GM18861 (cell line): Measurements from ENCODE around the gene DMD.

Experiments
- ATAC-seq: cut with Tn5 transposase; IDR thresholded peaks from one replicate; pipeline ENCODE4 v1.9.1; 2021; ENCODE audit not compliant: unreplicated experiment

The DMD gene

DNA sequence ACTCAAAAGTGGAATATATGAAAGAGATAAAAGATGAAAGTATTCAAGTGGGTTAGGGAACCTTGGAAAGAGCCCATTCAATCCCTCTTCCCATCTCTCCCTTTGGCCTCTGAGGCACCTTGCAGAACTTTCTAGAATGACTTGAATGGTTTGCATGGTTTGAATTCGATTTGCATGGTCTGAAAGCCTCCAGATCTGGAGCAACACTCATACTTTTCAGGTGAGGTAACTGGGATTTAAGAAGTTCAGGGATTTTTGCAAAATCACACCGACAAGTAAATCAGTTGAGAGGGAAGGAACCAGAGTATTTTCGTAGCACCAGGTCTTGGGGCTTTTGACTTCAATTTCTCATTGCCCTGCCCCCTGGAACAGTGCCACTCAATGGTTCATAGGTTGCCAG is 1663.5 kb downstream of the DMD start:
- ATAC-seq = no peak

DNA sequence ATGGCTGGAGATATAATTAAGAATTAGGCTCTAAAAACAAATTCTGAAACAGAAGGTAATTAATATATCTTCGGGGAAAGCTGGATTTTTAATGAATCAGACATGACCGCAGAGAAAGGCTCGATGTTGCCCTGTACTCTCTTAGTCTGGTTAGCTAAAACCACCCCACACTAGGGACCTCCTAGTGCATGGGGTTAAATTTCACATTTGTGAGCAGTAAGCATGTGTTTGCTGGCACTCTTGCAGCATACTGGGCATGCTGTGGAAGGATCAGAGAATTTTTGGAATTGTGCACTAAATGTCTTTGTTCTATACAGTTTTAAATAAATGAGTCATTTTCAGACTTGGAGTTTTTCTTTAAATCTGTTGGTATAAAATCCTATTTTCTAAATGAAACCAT is 1663.9 kb downstream of the DMD start:
- no peak for ATAC-seq

DNA sequence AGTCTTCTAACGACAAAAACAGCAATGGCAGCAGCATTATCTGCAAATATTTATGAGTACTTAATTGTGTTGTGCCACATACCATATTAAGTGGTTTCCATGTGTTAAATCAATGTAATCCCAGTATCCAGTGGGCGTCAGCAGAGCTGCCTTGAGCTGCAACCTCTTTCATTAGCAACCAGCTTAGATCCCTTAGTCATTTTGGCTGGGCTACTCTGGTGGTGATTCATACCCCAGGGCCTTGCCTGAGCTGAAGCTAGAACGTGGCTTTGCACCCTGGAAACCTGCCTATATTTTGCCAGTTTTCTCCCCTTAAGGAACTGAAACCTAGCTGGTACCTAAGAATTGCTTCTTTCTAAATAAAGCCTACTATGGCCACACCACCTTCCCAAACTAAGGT is 1665.2 kb downstream of the DMD start:
- no peak for ATAC-seq

DNA sequence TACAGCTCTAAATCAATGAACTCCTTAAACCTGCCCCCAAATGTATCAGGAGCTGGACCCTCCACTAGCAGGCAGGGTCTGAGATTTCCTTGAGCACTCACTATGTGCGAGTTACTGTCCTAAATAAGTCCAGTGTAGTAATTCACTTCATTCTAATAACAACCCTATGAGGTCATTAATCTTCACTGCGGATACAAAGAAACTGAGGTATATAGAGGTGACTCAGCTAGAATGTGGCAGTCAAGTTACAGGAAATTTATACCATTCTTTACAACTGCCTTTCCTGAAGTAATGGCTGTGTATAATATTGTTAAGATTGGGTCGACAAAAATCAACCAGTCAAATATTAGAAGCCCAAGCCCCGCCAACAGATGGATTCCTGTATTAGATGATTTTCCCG is 1665.6 kb downstream of the DMD start:
- no peak for ATAC-seq

DNA sequence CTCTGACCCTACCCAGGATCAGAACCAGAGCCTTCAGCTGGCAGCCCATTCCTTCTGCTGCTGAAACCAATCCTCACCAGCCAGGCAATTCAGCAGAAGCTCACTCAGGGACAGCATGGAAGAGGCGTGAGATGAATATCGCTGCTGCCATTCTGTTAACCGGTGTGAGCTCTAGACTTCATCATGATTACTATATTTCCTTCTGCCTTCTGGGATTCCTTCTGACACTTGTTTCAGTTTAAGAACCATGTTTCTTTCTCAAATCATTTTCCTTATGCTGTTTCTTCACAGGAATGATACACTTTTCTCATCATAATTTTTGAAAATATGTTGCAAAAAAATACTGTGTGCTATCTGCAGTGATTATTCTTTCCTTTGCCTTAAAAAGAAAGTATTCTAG is 1666.2 kb downstream of the DMD start:
- ATAC-seq = no peak

DNA sequence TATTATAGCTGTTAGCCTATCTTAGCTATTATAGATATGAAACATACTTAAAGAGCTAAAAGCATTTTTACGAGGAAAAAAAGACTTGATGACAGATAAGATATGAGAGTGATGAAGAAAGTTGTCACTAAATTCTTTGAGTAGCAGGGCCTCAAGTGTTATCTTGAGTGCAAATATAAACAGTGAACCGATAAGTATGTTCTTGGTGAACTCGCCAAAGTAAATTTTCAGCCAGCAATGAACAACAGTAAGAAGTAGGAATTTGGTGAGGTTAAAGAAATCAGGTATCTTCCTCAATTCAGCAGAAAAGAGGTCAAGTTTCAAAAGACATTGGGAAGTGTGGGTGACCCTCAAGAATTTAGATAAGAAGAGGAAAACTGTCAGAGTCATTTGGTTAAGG is 1667.7 kb downstream of the DMD start:
- no peak for ATAC-seq

DNA sequence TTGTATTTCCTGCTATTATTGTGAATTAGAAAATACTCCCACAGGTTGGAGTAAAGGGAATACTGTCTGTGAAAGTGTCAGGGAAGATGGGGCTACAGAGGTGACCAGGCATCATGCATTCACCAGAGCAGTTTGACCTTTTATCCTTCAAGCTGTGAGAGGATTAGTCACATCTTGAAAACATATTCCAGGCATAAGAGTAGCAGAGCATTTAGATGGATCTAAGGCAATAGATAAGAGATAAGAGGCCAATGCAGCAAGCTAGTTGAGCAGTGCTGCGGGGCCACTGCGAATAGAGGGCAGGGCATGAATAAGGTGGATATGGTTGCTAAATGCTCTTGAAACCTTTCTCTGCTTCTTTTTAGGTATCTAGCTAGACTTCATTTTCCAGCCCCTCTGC is 1668.8 kb downstream of the DMD start:
- no peak for ATAC-seq

DNA sequence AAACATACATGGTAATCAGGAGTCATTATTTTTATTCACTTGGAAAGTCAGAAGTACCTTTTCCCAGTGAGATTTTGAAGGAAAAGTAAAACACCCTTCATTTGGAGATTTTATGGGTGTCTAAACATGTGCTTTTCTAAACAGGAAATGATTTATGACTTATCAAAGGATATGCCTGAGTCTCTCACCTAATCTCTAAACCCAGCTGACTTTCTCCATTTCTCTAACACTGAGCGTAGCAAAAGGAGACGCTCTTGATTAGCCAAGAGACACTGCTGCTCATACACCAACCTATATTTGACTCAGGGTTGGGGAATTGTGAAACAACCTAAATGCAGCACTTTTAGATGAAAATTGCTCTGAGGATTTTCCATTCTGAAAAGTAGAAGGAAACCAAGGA is 1671.0 kb downstream of the DMD start:
- no peak for ATAC-seq

DNA sequence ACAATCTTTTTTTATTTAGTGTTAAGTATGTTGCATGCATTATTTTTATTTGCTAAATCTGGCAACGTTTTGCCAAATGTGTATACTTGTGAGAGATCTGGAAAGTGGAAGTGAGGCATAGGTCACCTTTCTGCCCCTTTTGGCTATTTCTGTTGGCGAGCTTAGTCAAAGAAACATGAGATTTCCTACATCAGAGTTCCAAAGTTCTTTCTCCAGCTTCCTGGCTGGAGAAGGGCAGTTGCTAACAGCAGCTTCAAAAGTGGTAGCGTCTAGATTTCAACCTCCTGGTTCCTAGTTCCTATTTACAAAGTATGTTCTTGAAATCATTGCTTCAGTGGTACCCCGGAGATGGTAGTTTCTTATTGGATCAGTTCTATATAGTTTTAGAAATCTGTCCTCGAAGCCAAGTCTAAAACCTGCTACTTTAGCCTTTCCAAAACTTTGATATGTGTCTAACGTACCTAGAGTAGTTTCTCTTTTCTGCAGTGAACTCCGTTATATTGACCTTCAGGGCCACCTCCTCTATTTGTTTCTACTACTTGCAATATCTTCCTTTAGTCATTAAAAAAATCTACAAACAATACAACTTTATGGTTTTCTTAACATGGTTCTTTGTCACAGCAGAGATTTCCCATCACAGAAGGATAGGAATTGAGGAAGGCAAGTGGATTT is 1683.8 kb downstream of the DMD start:
- no peak for ATAC-seq

DNA sequence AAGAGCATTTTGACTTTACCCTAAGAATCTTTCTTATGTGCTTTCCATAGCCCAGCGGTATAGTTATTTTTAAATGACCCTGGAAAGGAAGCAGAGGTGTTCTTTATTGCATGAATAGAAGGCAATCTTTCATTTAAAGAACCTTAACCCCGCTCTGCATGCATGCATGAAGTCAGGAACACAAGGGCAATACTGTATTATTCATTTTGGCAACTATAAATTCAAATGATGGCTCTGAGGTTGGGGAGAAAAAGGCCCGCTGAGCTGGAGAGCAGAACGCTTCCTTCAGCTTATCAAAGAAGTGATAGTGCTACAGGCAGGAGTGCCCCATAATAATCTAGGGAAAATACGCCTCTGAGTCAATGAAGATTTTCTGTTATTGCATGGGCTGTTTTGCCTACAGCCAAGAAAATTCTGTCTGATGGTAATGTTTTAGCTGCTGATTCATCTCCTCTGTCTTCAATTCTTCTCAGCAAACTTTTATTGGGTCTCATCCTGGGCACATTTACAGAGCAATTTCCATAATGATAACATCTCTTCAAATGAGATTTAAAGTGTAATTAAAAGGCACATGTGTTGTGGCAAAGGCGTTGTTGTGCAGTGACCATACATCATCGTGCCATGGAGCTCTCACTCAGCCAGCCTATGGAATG is 1687.3 kb downstream of the DMD start:
- no peak for ATAC-seq

DNA sequence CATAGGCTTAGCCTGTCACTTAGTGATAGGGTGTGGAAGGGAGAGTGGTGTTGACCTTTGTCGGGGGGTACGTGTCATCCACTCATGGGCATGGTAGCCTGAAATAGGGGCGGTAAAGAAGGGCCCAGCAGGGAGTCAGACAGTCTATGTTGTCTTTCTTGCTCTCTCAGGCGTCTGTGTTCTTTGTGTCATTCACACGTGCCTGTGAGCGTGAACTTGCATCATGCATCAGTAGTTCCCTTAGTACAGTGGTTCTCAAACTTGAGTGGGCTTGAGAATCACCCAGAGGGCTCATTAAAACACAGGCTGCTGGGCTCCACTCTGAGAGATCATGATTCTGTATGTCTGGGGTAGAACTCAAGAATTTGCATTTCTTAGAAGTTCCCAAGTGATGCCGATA is 1688.6 kb downstream of the DMD start:
- no peak for ATAC-seq

DNA sequence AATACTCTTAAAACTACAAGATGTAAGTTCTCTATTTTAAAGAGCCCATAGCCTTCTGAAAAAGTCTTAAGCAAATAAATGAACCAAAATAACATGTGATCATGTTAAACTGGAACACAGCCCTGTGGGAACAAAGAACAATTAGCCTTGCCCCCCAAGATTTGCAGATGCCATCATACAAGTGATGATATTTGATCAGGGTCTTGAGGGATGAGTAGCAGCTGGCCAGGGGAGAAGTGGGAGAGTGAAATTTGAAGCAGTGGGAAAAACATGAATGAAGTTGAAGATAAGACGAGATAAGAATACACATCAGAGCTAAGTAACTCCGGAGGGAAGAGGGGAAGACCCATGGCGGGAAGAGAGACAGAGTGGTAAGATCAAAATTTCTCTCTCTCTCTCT is 1689.4 kb downstream of the DMD start:
- ATAC-seq = no peak

DNA sequence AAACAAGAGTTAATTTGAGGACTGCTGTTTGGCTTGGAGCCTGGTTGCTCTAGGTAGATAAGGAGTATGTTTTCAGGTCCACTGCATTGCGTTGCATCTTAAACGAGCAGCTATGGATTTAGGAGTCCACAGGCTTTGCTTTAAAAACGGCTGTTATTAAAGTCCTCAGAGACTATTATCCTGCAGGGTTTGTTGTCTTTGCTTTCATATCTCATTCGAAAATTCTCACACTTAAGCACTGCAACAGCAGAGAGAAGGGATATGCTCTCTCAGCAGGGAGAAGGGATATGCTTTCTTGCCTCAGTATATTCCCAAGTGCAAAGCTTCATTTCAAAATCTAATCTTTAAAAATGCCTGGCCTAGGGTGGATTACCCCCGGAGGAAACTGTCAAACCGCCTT is 1694.8 kb downstream of the DMD start:
- no peak for ATAC-seq

DNA sequence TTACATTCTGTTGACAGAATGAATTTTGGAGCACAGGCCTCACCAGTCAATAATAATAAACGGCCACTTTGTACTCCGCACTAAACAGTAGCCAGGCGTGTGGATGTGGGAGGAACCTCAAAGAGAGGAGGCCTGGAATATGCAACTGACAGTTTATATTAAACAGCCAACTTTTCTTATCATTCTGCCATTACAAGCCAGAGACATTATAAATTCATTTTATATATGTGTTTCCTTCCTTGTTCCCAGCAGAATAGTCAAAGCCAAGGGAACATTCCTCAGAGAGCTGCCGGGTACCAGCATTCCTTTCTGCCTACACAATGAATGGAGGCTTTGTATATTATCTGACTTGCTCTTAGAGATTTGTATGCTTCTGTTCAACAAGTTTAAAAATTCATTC is 1703.0 kb downstream of the DMD start:
- ATAC-seq = no peak

DNA sequence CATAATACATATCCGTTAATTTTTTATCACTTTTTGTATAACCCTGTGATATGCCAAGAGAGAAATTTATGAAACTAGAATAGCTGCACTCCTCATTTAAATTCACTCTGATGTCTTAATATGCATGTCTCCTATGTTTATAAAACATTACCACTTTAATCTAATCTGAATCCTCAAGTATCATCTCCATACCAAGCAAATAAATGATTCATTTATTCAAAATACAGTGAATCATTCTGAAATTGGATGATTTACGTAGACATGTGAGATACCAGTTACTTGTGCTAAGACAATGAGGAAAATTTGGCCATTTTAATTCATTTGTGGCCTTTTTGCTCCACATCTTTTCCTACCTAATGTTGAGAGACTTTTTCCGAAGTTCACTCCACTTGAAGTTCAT is 1704.4 kb downstream of the DMD start:
- ATAC-seq = no peak

DNA sequence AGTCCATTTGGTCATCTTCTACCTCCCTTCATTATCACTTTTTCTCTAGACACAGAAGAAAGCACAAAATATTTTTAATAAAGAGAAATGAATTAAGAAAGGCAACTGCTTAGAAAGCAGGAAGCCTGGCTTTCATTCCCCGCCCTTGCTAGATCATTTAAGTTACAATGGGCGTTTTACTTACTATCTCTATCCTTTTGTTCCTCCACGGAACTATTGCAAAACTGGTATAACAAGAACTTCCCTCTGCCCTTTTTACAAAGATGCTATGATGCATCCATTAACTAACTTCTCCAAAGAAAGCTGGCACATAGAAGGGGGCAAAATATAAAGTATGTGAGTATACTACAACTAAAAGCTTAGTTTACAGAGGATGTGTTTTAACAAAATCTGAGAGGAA is 1705.0 kb downstream of the DMD start:
- no peak for ATAC-seq

DNA sequence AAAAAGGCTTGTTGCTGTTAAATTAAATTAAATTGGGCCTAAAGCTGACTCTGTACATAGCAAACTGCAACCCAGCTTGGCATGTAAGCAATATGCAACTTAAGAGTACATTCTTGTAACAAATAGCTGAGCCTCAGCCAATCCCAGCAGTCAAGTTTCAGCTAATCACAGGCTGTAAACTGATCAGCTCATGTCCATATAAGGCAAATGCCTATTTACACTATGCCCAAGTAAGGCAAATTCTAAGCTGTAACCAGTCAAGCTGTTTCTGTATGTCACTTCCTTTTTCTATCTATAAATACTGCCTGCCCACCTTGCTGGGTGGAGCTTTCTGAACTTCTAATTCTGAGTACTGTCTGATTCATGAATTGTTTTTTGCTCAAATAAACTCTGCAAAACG is 1710.4 kb downstream of the DMD start:
- ATAC-seq = no peak

DNA sequence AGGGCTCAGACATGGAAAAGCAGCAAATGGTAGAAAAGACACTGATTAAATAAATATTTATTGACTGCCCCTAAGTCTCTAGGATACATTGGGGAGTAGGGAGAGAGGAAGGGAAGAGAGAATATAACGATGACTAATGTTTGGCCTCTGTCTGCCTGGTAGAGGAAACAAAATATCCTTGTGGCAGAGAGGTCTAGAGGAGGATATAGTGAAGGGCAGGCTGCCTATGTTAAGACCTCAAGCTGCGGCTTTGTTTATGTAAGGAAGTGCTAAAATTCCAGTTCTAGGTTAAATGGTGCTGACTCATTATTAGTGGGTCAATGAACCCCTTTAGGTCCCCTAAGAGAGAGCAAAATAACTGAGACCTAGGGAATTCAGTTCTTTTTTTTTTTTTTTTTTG is 1712.2 kb downstream of the DMD start:
- no peak for ATAC-seq

DNA sequence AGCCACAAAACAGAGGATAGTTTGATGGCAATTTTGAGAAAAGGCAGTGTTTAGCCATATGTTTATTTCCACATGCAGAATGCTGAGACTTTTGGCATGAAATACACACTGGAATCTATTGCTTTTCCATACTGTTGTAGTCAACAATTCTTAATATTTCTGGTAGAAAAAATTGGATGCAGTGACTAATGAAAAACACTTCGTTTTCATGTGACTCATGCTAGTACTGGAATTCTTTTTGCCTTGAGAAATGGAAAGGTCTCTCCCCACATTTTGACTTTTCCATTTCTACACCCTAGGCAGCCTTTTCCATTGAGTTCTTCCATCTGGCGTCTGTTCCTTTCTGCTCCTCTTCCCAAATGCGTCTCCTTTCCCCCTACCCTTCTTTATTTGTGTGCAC is 1714.3 kb downstream of the DMD start:
- no peak for ATAC-seq

DNA sequence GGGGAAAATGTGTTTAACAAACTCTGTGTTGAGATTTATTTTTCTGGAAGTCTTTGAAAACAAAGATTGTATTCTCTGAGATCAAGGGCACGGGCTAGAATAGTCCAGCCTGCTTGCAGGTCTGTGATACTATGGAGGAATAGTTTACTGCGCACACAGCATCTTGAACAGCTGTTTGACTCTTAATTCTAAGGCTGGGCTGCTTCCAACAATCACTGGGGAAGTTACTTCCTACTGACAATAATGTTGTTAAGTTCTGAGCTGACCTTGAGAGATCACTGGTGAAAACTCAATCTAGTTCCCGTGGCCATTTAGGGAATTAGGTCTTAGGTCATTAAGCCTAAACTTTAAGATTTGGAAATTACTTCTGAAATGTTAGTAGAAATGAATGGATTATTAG is 1723.4 kb downstream of the DMD start:
- ATAC-seq = no peak

DNA sequence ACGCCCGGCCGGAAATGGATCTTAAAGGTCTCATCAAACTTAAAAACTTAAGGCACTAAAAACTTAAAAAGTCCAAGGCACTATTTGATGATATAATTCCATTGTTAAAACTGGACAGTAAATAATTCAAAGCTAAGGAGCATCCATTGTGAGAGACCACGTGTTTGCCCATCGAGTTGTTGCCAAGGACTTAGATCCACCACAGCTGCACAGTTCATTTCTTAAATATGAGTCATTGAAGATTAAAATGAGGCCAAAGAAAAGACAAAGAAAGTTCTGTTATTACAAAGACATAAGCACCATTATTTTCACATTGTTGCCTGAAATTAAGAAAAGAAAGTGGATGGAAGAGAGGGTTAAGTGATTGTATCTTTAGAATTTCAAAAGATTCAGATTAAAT is 1728.0 kb downstream of the DMD start:
- ATAC-seq = no peak

DNA sequence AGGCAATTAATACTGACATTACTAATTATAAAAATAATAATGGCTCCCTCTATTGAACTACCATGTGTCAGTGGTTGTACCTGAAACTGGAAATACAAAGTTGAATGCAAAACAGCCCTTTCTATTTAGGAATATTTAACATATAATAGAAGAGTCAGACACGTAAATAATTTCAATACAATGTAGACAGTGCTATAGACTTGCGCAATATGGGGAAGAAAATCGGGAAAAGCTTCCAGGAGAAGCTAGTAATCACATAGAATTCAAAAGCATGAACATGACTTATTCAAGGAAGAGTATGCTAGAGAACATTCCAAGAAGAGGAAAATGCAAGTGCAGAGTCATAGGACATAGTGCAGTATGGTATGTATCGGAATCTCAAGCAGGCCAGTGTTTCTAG is 1730.7 kb downstream of the DMD start:
- no peak for ATAC-seq

DNA sequence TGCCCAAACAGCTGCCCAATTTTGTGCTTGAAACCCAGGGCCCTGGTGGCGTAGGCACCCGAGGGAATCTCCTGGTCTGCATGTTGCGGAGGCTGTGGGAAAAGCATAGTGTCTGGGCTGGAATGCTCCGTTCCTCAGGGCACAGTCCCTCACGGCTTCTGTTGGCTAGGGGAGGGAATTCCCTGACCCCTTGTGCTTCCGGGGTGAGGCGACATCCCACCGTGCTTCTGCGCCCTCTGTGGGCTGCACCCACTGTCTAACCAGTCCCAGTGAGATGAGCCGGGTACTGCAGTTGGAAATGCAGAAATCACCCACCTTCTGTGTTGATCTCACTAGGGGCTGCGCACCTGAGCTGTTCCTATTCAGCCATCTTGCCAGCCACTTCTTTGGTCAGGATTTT is 1740.1 kb downstream of the DMD start:
- ATAC-seq = no peak
